RWPE2 (cell line): ENCODE measurements around the gene ZNF319.

Experiments used
- ATAC-seq: fragments of 200-7000 bp; cut with Tn5 transposase; 3 replicates; pipeline ENCODE4 v1.9.1; 2021; ENCODE audit warnings: low read depth
- DNase-seq: peaks from one replicate; pipeline ENCODE4 v3.0.0-alpha.2; 2020; ENCODE audit warnings: low spot score
- H3K27ac ChIP-seq: fragments of 450-650 bp; 2 replicates; pipeline ENCODE4 v1.5.1; 2017; ENCODE audit warnings: mild to moderate bottlenecking; ENCODE audit not compliant: poor library complexity, severe bottlenecking
- H3K27me3 ChIP-seq: fragments of 250-450 bp; sonication (Bioruptor Pico); 2 replicates; pipeline ENCODE4 v1.5.1; 2021; ENCODE audit warnings: mild to moderate bottlenecking, moderate library complexity; ENCODE audit not compliant: insufficient read depth, poor library complexity, severe bottlenecking
- H3K36me3 ChIP-seq: fragments of 250-450 bp; sonication (Bioruptor Pico); 2 replicates; pipeline ENCODE4 v1.5.1; 2020; ENCODE audit warnings: low read depth, mild to moderate bottlenecking, moderate library complexity
- H3K4me1 ChIP-seq: fragments of 250-450 bp; sonication (Bioruptor Pico); 2 replicates; pipeline ENCODE4 v1.5.1; 2021; ENCODE audit warnings: mild to moderate bottlenecking, moderate library complexity; ENCODE audit not compliant: insufficient read depth, poor library complexity, severe bottlenecking
- H3K4me3 ChIP-seq: fragments of 250-450 bp; sonication (Bioruptor Pico); 2 replicates; pipeline ENCODE4 v1.5.1; 2021; ENCODE audit warnings: mild to moderate bottlenecking, moderate library complexity; ENCODE audit not compliant: severe bottlenecking
- H3K9me3 ChIP-seq: fragments of 250-450 bp; sonication (Bioruptor Pico); 2 replicates; pipeline ENCODE4 v1.5.1; 2021; ENCODE audit warnings: mild to moderate bottlenecking, moderate library complexity; ENCODE audit not compliant: severe bottlenecking
- CTCF ChIP-seq: fragments of 450-650 bp; IDR thresholded peaks from one replicate; pipeline ENCODE4 v1.5.1; 2017; ENCODE audit warnings: mild to moderate bottlenecking, moderate library complexity; ENCODE audit not compliant: poor library complexity, severe bottlenecking

The ZNF319 gene

GRCh38 chr16:58037365-58038057, 37.0 kb upstream of the ZNF319 start:
- Histone ChIP-seq H3K9me3 (no peaks in the 10 kb centered on the region), H3K27ac (no peak overlapping the region), H3K4me3 (no peak overlapping the region), H3K36me3 (no peaks in the 10 kb centered on the region), H3K4me1 (no peaks in the 10 kb centered on the region), H3K27me3 (no peaks in the 10 kb centered on the region)
- ATAC-seq (no peak), DNase-seq (no peak)
- TF ChIP-seq CTCF: no peak

- Histone ChIP-seq H3K4me1 (no peaks in the 10 kb centered on the region), H3K9me3 (no peaks in the 10 kb centered on the region), H3K27me3 (no peaks in the 10 kb centered on the region), H3K27ac (no peak overlapping the region), H3K4me3 (no peak overlapping the region), H3K36me3 (no peaks in the 10 kb centered on the region)
- no peak for TF ChIP-seq CTCF
- DNase-seq (no peak), ATAC-seq (no peak)
These were observed 36.5 kb upstream of the ZNF319 start for GRCh38 chr16:58036943-58037342.

GRCh38 chr16:58035356-58036170, 35.1 kb upstream of the ZNF319 start:
- no peaks in the 10 kb centered on the region for H3K4me1 ChIP-seq
- no peak overlapping the region for H3K4me3 ChIP-seq
- ATAC-seq (no peak), DNase-seq (no peak)
- no peak for TF ChIP-seq CTCF
- no peaks in the 10 kb centered on the region for H3K27me3 ChIP-seq
- no peaks in the 10 kb centered on the region for H3K9me3 ChIP-seq
- H3K36me3 ChIP-seq: no peaks in the 10 kb centered on the region
- H3K27ac ChIP-seq: no peak overlapping the region

- Histone ChIP-seq H3K4me1 (no peaks in the 10 kb centered on the region), H3K27ac (no peak overlapping the region), H3K36me3 (no peaks in the 10 kb centered on the region), H3K9me3 (no peaks in the 10 kb centered on the region), H3K4me3 (no peak overlapping the region), H3K27me3 (no peaks in the 10 kb centered on the region)
- TF ChIP-seq CTCF: no peak
- ATAC-seq (no peak), DNase-seq (no peak)
These were observed 34.3 kb upstream of the ZNF319 start for GRCh38 chr16:58034774-58035173.
